ENCODE results near the gene RASAL1. TPM values are rescaled to one million over a fixed set of nuclear protein-coding genes. Genes with fewer than 3 reads are reported as not detected.

Gene RASAL1
- total and polyA plus RNA-seq, 2 donors (not counting 1 experiment from before 2014, with no cell fraction given), result 0.10 to 11.0 TPM

GRCh38 chr12:113184098-113184899 is 48.7 kb upstream of the RASAL1 start:
- Mint-ChIP-seq H3K9me3 (ENCODE audit: insufficient read depth) (no peaks in the 10 kb centered on the region), H3K27me3 (no peaks in the 10 kb centered on the region), H3K4me3 (peak overlapping the region; percentile 95), H3K27ac (peak overlapping the region; percentile 96), H3K4me1 (peaks cover 38% of the 10 kb centered on the region)
- ChIA-PET POLR2A (interaction anchor here (1.1 to 1.8 kb wide), 2 partner anchors 13 to 45 kb away, joined by 4 to 10 read pairs; no protein-coding TSS in a partner anchor), CTCF (interaction anchor here (0.6 to 3.3 kb wide), 6 partner anchors 10 to 284 kb away, joined by 3 to 15 read pairs (median 6); no protein-coding TSS in a partner anchor)
- TF ChIP-seq EZH2 (IDR thresholded peaks at IDR 0.05; ENCODE audit: borderline replicate concordance, insufficient read depth, low read depth, low read length, poor library complexity, severe bottlenecking), result no peak
- no peak for TF ChIP-seq CTCF (IDR thresholded peaks at IDR 0.05)
- peaks cover 2 to 30% of the 10 kb centered on the region in 2 experiments for H3K36me3 ChIP-seq (replicated peaks in 1 of 2; ENCODE audit: control extremely low read depth in 1 of 2, control insufficient read depth in 1 of 2, extremely low read depth in 1 of 2, insufficient read depth in 2 of 2, low read length in 1 of 2)
- peak overlapping the region; percentile 51 to 100 (median 94) for H3K4me3 ChIP-seq (ENCODE audit: control extremely low read depth in 1 of 5, extremely low read depth in 1 of 5, insufficient read depth in 1 of 5, low read depth in 2 of 5, low read length in 4 of 5)
- no peaks in the 10 kb centered on the region for H3K9me3 ChIP-seq (ENCODE audit: control extremely low read depth in 1 of 3, control insufficient read depth in 2 of 3, insufficient read depth in 1 of 3, low read length in 2 of 3)
- intact Hi-C loops (cut with micrococcal nuclease), result loop anchor here (2.0 kb wide), 1 partner anchor 151 kb away; the partner anchor contains the start of gene SLC8B1
- 27% methylated on average over 24 of the region's 26 CpGs for WGBS (ENCODE audit: insufficient coverage)
- H3K79me2 ChIP-seq (ENCODE audit: control insufficient read depth, insufficient read depth, low read length), result peaks cover 75% of the 10 kb centered on the region
- H3K27me3 ChIP-seq (replicated peaks in 1 of 4; ENCODE audit: control extremely low read depth in 1 of 4, control insufficient read depth in 3 of 4, insufficient read depth in 4 of 4, low read length in 3 of 4), result no peaks in the 10 kb centered on the region
- H3K9ac ChIP-seq (ENCODE audit: low read length), result peak overlapping the region; percentile 92
- H3K4me1 ChIP-seq (ENCODE audit: control insufficient read depth in 2 of 2, insufficient read depth in 2 of 2, low read length in 2 of 2), result peaks cover 25 to 34% of the 10 kb centered on the region in 2 donors
- H3K4me2 ChIP-seq (replicated peaks; ENCODE audit: low read depth, low read length, poor library complexity, severe bottlenecking), result peak overlapping the region; percentile 93
- DNase-seq (no peak), ATAC-seq (ENCODE audit: low read depth) (peak; percentile 53)
- peaks cover 38% of the 10 kb centered on the region for H4K20me1 ChIP-seq (ENCODE audit: control insufficient read depth, insufficient read depth, low read length, poor library complexity, severe bottlenecking)
- H2AFZ ChIP-seq (ENCODE audit: insufficient read depth, low read depth, low read length, poor library complexity, severe bottlenecking), result peak overlapping the region; percentile 94
- H3K27ac ChIP-seq (ENCODE audit: low read length in 2 of 2), result peak overlapping the region; percentile 98
